Activated T-cell treated with anti-CD3 and anti-CD28 coated beads, Interleukin-2, amount 50 U/mL, for 48 hours (primary cell): ENCODE results near the gene TRIM49D2.
"Not testable (repeated sequence)": the region's sequence is repeated elsewhere in the genome, so short reads cannot be mapped to it uniquely, and the experiment has no call there.

Source experiments
- DNase-seq, 2 experiments: peaks; one replicate each; pipeline ENCODE4 v3.0.0-alpha.2; 2020

TRIM49D2 gene, protein sequence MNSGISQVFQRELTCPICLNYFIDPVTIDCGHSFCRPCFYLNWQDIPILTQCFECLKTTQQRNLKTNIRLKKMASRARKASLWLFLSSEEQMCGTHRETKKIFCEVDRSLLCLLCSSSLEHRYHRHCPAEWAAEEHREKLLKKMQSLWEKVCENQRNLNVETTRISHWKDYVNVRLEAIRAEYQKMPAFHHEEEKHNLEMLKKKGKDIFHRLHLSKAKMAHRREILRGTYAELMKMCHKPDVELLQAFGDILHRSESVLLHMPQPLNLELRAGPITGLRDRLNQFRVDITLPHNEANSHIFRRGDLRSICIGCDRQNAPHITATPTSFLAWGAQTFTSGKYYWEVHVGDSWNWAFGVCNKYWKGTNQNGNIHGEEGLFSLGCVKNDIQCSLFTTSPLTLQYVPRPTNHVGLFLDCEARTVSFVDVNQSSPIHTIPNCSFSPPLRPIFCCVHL

DNA sequence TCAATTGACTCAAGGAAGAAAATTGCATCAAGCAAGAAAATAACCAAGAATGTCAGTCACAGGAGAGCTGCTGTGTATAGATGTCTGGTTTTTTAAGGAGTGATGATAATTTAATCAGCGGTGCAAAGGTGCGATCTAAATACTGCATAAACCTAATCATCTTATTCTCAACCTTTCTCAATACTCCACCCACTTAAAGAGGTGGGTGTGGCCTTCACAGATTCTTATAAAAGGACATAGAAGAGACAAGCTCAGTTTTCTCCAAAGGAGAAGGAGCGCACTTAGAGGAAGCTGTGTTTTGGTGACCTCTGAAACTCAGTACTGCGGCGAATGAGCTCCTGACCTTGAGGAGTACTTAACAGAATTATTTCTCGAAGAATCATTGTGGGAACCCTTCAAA lies at the start of gene TRIM49D2:
Gene TRIM49D2 (plus strand): TSS at position 301 of the 400 bp plus-strand sequence. CDS start 2,698 bp downstream, outside the sequence.
- DNase-seq: not testable (repeated sequence)

DNA sequence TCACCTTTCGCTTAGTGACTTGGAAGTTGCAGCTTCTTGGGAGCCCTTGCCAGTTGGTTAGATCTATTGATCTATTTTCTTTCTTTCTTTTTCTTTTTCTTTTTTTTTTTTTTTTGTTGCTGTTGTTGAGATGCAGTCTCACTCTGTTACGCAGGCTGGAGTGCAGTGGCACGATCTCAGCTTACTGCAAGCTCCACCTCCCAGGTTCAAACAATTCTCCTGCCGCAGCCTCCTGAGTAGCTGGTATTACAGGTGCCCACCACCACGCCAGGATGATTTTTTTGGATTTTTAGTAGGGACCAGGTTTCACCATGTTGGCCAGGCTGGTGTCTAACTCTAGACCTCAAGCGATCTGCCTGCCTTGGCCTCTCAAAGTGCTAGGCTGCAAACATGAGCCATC lies 46.4 kb upstream of the TRIM49D2 start:
- DNase-seq: not testable (repeated sequence)

DNA sequence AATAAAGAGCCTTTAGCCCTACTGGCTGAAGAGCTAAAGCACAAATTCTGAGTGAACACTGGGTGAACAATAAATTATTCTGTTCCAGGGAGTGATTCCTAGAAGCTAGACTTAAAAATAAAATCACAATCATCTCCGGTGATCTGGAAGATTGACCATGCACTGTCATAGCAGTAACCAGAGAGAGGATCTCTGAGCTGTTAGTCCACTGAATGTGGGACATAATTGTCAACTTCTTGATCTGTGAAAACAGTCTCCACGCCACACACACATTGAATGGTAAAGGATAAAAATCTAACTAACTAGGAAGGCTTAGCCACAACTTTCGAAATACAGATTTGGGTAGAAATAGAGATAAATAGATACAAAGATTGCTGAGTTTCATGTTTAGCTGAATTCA lies 30.6 kb upstream of the TRIM49D2 start:
- DNase-seq: not testable (repeated sequence)

DNA sequence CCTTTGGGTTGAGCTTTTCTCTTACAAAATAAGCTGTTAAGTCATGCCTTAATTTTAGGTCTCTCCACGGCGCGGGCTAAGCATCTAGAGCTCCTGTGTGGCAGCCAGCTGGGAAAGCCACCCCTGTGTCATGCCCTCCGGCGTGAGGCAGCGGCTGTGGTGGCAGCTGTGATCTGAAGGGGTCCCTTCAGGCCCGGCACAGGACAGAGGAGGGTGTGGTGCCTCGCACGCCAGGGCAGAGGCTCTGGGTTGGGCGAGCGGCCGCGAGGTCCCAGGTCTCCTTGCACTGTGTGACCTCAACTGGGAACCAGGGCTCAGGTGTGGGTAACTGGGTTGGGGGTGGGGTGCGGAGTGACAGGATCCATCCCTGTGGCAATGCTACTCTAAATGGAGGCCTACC lies 23.1 kb upstream of the TRIM49D2 start:
- not testable (repeated sequence) for DNase-seq

DNA sequence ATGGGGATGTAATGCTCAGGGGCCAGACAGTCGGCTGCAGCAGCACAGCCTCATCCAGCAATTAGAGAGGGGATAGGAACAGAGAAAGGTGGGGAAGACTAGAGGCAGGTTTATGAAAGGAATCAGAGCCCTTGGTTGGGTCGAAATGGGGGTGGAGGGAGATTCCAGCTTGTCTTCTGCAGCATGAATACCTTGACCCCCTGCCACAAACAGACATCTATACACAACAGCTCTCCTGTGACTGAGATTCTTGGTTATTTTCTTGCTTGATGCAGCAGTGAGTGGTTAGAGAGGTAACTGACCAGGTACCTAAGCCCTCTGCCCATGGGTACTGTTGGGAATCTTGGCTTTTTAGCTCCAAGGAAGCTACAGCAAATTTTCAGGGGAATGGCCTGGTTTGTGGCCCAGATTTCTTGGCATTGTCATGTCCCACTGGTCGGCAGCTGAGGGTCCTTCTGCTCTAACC lies 1.6 kb upstream of the TRIM49D2 start, which contains the start of gene TRIM49D1:
Gene TRIM49D1 (minus strand): TSS at position 51 of the 466 bp plus-strand sequence. CDS start 4,535 bp downstream, outside the sequence.
- DNase-seq: no peak

DNA sequence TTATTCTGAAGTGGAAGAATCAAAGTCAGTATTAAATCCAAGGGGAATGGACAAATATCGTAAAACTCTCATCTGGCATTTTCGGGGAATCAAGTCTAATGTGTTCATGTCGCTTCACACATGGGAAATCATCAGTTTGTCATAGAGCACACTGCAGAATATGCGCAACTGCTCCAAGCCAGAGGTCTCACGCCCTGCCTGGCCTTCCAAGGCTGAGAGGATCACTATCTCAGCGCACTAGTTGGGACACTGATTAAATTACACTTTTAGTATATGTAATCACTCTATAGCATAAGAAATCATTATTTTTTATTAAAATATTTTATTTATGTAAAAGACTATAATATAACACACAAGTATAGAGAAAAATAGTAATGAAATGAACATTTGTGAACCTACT lies 37.0 kb downstream of the TRIM49D2 start:
- not testable (repeated sequence) for DNase-seq

DNA sequence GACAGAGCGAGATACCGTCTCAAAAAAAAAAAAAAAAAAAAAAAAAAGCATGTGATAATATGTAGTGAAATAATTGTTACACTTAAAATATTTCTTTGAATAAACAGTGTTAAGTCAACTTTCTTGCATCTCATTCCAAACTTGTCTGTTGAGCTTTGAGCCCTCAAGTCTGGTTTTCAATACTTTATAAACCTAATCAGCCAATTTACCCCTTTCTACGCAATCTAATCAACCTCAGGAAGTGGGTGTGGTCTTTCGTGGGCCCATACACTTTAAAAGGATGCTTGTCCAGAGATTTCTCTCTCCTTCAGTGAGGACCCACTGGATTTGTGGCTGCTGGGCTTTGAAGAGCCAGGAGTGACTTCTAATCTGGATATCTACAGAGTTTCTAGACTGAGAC lies 41.9 kb downstream of the TRIM49D2 start, which contains the start of gene TRIM64:
Gene TRIM64 (plus strand): TSS at position 301 of the 400 bp plus-strand sequence. CDS start 2,467 bp downstream, outside the sequence.
- DNase-seq: not testable (repeated sequence)
